CD14-positive monocyte (primary cell): ENCODE data around the gene ABCA3. TPM values are rescaled to one million over a fixed set of nuclear protein-coding genes. Genes with fewer than 3 reads are reported as not detected.

Source experiments
- DNase-seq, 3 donors: peaks; one replicate each; pipeline ENCODE4 v3.0.0-alpha.2; 2011 to 2022
- H2AFZ ChIP-seq: 2 replicates; pipeline ENCODE4 v1.6.0; 2012; ENCODE audit warnings: mild to moderate bottlenecking, low read depth, low read length, inconsistent platforms; ENCODE audit not compliant: insufficient read depth, poor library complexity, severe bottlenecking
- H3K27ac ChIP-seq, 2 donors: 1 replicate in 1 of 2; 2 replicates in 1 of 2; pipeline ENCODE4 v1.5.1; 2012 to 2013; ENCODE audit warnings: low read length in 2 of 2, control low read depth in 1 of 2, inconsistent platforms in 1 of 2, low read depth in 1 of 2, mild to moderate bottlenecking in 1 of 2
- H3K27me3 ChIP-seq, 2 donors: one replicate each; pipeline versions ENCODE4 v1.6.0 to v1.6.1; 2011 to 2013; ENCODE audit warnings: low read length in 2 of 2; ENCODE audit not compliant: control insufficient read depth in 2 of 2, insufficient read depth in 2 of 2
- H3K36me3 ChIP-seq, 2 donors: replicated peaks in 1 of 2; 1 replicate in 1 of 2; 2 replicates in 1 of 2; pipeline versions ENCODE4 v1.5.1 to v1.6.1; 2012 to 2013; ENCODE audit warnings: low read length in 2 of 2, control low read depth in 1 of 2, inconsistent platforms in 1 of 2, mild to moderate bottlenecking in 1 of 2; ENCODE audit not compliant: insufficient read depth in 2 of 2, control insufficient read depth in 1 of 2
- H3K4me1 ChIP-seq, 2 donors: 1 replicate in 1 of 2; 2 replicates in 1 of 2; pipeline versions ENCODE4 v1.5.1 to v1.6.1; 2012 to 2013; ENCODE audit warnings: low read length in 2 of 2, control low read depth in 1 of 2, inconsistent platforms in 1 of 2, mild to moderate bottlenecking in 1 of 2, moderate library complexity in 1 of 2; ENCODE audit not compliant: insufficient read depth in 2 of 2, control insufficient read depth in 1 of 2
- H3K4me2 ChIP-seq: replicated peaks from 2 replicates; pipeline ENCODE3; 2012; ENCODE audit warnings: low read length, moderate library complexity, mild to moderate bottlenecking; ENCODE audit not compliant: poor library complexity, severe bottlenecking; ENCODE audit errors: extremely low read depth
- H3K4me3 ChIP-seq, 3 experiments: fragments of 200-600 bp in 1 of 3; sonication (generic) in 1 of 3; replicated peaks in 1 of 3; 1 replicate in 2 of 3; 2 replicates in 1 of 3; pipeline ENCODE4 v1.5.1; 2011 to 2013; ENCODE audit warnings: low read length in 3 of 3, mild to moderate bottlenecking in 3 of 3, control low read depth in 2 of 3, low read depth in 2 of 3, inconsistent platforms in 1 of 3, moderate library complexity in 1 of 3
- H3K79me2 ChIP-seq: 2 replicates; pipeline ENCODE4 v1.6.0; 2012; ENCODE audit warnings: mild to moderate bottlenecking, control low read depth, inconsistent platforms, low read length, moderate library complexity; ENCODE audit not compliant: insufficient read depth
- H3K9ac ChIP-seq: 2 replicates; pipeline ENCODE4 v1.6.0; 2017; ENCODE audit warnings: low read length, mild to moderate bottlenecking; ENCODE audit not compliant: insufficient read depth, poor library complexity, severe bottlenecking
- H3K9me3 ChIP-seq, 2 donors: replicated peaks in 1 of 2; 1 replicate in 1 of 2; 2 replicates in 1 of 2; pipeline versions ENCODE4 v1.5.1 to v1.6.1; 2012 to 2013; ENCODE audit warnings: low read length in 2 of 2, control low read depth in 1 of 2; ENCODE audit not compliant: control insufficient read depth in 1 of 2, insufficient read depth in 1 of 2
- H4K20me1 ChIP-seq: 2 replicates; pipeline ENCODE4 v1.6.0; 2012; ENCODE audit warnings: mild to moderate bottlenecking, low read length, control low read depth, moderate library complexity; ENCODE audit not compliant: insufficient read depth
- H3K27ac Mint-ChIP-seq, 7 donors: one replicate each; pipeline ENCODE4 v1.8.0; 2020; ENCODE audit warnings: mild to moderate bottlenecking in 7 of 7, mixed read lengths in 7 of 7, moderate library complexity in 6 of 7, inconsistent platforms in 2 of 7
- H3K27me3 Mint-ChIP-seq, 3 donors: one replicate each; pipeline ENCODE4 v1.8.0; 2021 to 2022; ENCODE audit warnings: low read depth in 3 of 3, mild to moderate bottlenecking in 3 of 3, mixed read lengths in 3 of 3, moderate library complexity in 3 of 3, inconsistent platforms in 1 of 3
- H3K36me3 Mint-ChIP-seq, 2 donors: one replicate each; pipeline ENCODE4 v1.8.0; 2020; ENCODE audit warnings: mixed read lengths in 2 of 2, inconsistent platforms in 1 of 2, mild to moderate bottlenecking in 1 of 2
- H3K4me1 Mint-ChIP-seq: one replicate; pipeline ENCODE4 v1.8.0; 2020; ENCODE audit warnings: mild to moderate bottlenecking, mixed read lengths
- H3K4me3 Mint-ChIP-seq, 2 donors: one replicate each; pipeline ENCODE4 v1.8.0; 2020; ENCODE audit warnings: mild to moderate bottlenecking in 2 of 2, mixed read lengths in 2 of 2, moderate library complexity in 1 of 2
- H3K9me3 Mint-ChIP-seq, 7 donors: one replicate each; pipeline ENCODE4 v1.8.0; 2020 to 2022; ENCODE audit warnings: mixed read lengths in 7 of 7, mild to moderate bottlenecking in 6 of 7, moderate library complexity in 6 of 7, inconsistent platforms in 2 of 7
- CTCF ChIP-seq: fragments of 200-600 bp; IDR thresholded peaks from one replicate; pipeline ENCODE4 v1.8.0; 2022; ENCODE audit warnings: antibody characterized with exemption, mild to moderate bottlenecking
- WGBS: methylation state at CpG from one replicate; pipeline ENCODE4 v1.1.5; 2013; ENCODE audit warnings: missing lambda C conversion rate; ENCODE audit not compliant: insufficient coverage; 5-methylcytosine and 5-hydroxymethylcytosine counted together
- intact Hi-C, 2 donors: fragments of 100-400 bp; cut with micrococcal nuclease; formaldehyde crosslinking; loops; one replicate each; pipeline versions ENCODE4 v1.15.0 to v1.15.1; 2023
- polyA plus RNA-seq, 3 donors: library from polyadenylated mRNA; depleted of rRNA in 1 of 3; unstranded in 2 of 3; stranded (reverse) in 1 of 3; fragments of 300-500 nt in 2 of 3; fragments of >200 nt in 1 of 3; fragmentation: Illumina TruSeq in 2 of 3; gene quantifications; 1 replicate in 2 of 3; 2 replicates in 1 of 3; pipeline ENCODE4 v1.2.3, GENCODE V29; 2012 to 2021

Gene ABCA3
- polyA plus RNA-seq, 3 donors: 0.06 to 1.2 (median 0.68) TPM

- Histone ChIP-seq H3K9ac (no peak overlapping the region), H3K79me2 (no peaks in the 10 kb centered on the region), H3K4me2 (no peak overlapping the region), H4K20me1 (no peaks in the 10 kb centered on the region), H3K27me3 (peaks cover 0 to 8% of the 10 kb centered on the region in 2 donors), H3K9me3 (no peaks in the 10 kb centered on the region), H3K36me3 (no peaks in the 10 kb centered on the region), H3K4me3 (no peak overlapping the region), H2AFZ (no peak overlapping the region), H3K4me1 (no peaks in the 10 kb centered on the region), H3K27ac (no peak overlapping the region)
- no peak overlapping the region for H3K27ac Mint-ChIP-seq
- H3K36me3 Mint-ChIP-seq: no peaks in the 10 kb centered on the region
- peaks cover 0 to 2% (median 0%) of the 10 kb centered on the region in 7 donors for H3K9me3 Mint-ChIP-seq
- H3K27me3 Mint-ChIP-seq: peaks cover 6 to 20% (median 11%) of the 10 kb centered on the region in 3 donors
- 84% methylated on average over 5 of the region's 9 CpGs for WGBS
- H3K4me3 Mint-ChIP-seq: no peak overlapping the region
- TF ChIP-seq CTCF: no peak
- DNase-seq: no peak
- intact Hi-C loops: no loop called here
- no peaks in the 10 kb centered on the region for H3K4me1 Mint-ChIP-seq
Measured at GRCh38 chr16:2333231-2333630, 7.3 kb downstream of the ABCA3 start.

DNA sequence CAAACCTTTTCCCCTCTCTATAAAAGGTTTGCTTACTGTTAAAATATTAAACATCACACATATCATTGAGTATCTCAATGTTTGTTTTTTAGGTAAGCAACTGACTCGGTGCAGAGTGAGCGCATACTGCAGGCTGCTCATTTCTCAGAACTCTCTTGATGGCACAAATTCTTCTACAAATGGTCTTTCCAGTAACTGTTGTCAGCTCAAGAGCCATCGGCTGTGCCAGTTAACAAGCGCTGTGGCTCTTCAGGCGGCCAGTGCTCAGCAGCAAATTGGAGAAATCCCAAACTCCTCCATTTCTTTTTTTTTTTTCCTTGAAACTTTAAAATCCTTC lies 8.6 kb downstream of the ABCA3 start:
- Histone ChIP-seq H3K36me3 (no peaks in the 10 kb centered on the region), H3K79me2 (no peaks in the 10 kb centered on the region), H3K9ac (no peak overlapping the region), H3K27me3 (no peaks in the 10 kb centered on the region), H2AFZ (no peak overlapping the region), H3K4me2 (no peak overlapping the region), H3K9me3 (no peaks in the 10 kb centered on the region), H3K27ac (no peak overlapping the region), H4K20me1 (no peaks in the 10 kb centered on the region), H3K4me1 (no peaks in the 10 kb centered on the region), H3K4me3 (no peak overlapping the region)
- peaks cover 4 to 14% (median 7%) of the 10 kb centered on the region in 3 donors for H3K27me3 Mint-ChIP-seq
- no peak for TF ChIP-seq CTCF
- H3K27ac Mint-ChIP-seq: peak overlapping the region in 1 of 7 donors; percentile 20
- intact Hi-C loops: no loop called here
- no peak for DNase-seq
- WGBS: 100% methylated on average over 1 of the region's 5 CpGs
- H3K4me1 Mint-ChIP-seq: no peaks in the 10 kb centered on the region
- no peak overlapping the region for H3K4me3 Mint-ChIP-seq
- H3K36me3 Mint-ChIP-seq: no peaks in the 10 kb centered on the region
- H3K9me3 Mint-ChIP-seq: peaks cover 0 to 2% (median 0%) of the 10 kb centered on the region in 7 donors
